Tibial nerve (tissue), 4 donors: Measurements from ENCODE around the gene CNN1. TPM values are rescaled to one million over a fixed set of nuclear protein-coding genes. Genes with fewer than 3 reads are reported as not detected.

Experiments used
- DNase-seq, 2 donors: peaks; one replicate each; pipeline ENCODE4 v3.0.0-alpha.2; 2019; ENCODE audit warnings: low spot score in 2 of 2
- H3K27ac ChIP-seq, 4 donors: fragments of 200-600 bp; sonication (generic) in 3 of 4; one replicate each; pipeline ENCODE4 v1.5.1; 2017 to 2019; ENCODE audit warnings: mild to moderate bottlenecking in 1 of 4
- H3K27me3 ChIP-seq, 2 donors: fragments of 200-600 bp; sonication (generic) in 1 of 2; one replicate each; pipeline versions ENCODE4 v1.5.1 to v1.6.0; 2017 to 2019
- H3K36me3 ChIP-seq, 3 donors: fragments of 200-600 bp; sonication (generic); one replicate each; pipeline ENCODE4 v1.5.1; 2018 to 2019
- H3K4me1 ChIP-seq, 4 donors: fragments of 200-600 bp; sonication (generic) in 3 of 4; one replicate each; pipeline ENCODE4 v1.5.1; 2017 to 2019
- H3K4me3 ChIP-seq, 4 donors: fragments of 200-600 bp; sonication (generic) in 3 of 4; one replicate each; pipeline ENCODE4 v1.5.1; 2017 to 2019; ENCODE audit warnings: mild to moderate bottlenecking in 1 of 4, moderate library complexity in 1 of 4
- H3K9me3 ChIP-seq, 4 donors: fragments of 200-600 bp; sonication (generic) in 3 of 4; one replicate each; pipeline ENCODE4 v1.5.1; 2017 to 2019
- EP300 ChIP-seq, 2 donors: sonication (generic); formaldehyde crosslinking; IDR thresholded peaks; one replicate each; pipeline ENCODE4 v1.6.1; 2017; ENCODE audit warnings: antibody characterized with exemption in 2 of 2, mild to moderate bottlenecking in 1 of 2
- POLR2A ChIP-seq, 2 donors: fragments of 450-650 bp; IDR thresholded peaks; one replicate each; pipeline ENCODE4 v1.6.1; 2017; ENCODE audit warnings: antibody characterized with exemption in 2 of 2, mild to moderate bottlenecking in 2 of 2, moderate library complexity in 2 of 2
- WGBS, 2 donors: methylation state at CpG; one replicate each; pipeline ENCODE4 v1.1.5; 2018; 5-methylcytosine and 5-hydroxymethylcytosine counted together
- total RNA-seq, 4 donors: library from RNA; depleted of rRNA; stranded (reverse); fragments of >200 nt; gene quantifications; one replicate each; pipeline ENCODE4 v1.1.0, GENCODE V29; 2016
- TF ChIP-seq, protein P1 (sequence below), 5 experiments: fragments of 200-600 bp in 3 of 5; fragments of 450-650 bp in 2 of 5; sonication (generic) in 3 of 5; IDR thresholded peaks; one replicate each; pipeline ENCODE4 v1.5.1; 2016 to 2019; ENCODE audit warnings: antibody characterized with exemption in 5 of 5, mild to moderate bottlenecking in 3 of 5, moderate library complexity in 2 of 5

CNN1 gene
- 10 to 100 TPM; 21.3 to 43.3 (median 27.3) TPM for total RNA-seq

DNA sequence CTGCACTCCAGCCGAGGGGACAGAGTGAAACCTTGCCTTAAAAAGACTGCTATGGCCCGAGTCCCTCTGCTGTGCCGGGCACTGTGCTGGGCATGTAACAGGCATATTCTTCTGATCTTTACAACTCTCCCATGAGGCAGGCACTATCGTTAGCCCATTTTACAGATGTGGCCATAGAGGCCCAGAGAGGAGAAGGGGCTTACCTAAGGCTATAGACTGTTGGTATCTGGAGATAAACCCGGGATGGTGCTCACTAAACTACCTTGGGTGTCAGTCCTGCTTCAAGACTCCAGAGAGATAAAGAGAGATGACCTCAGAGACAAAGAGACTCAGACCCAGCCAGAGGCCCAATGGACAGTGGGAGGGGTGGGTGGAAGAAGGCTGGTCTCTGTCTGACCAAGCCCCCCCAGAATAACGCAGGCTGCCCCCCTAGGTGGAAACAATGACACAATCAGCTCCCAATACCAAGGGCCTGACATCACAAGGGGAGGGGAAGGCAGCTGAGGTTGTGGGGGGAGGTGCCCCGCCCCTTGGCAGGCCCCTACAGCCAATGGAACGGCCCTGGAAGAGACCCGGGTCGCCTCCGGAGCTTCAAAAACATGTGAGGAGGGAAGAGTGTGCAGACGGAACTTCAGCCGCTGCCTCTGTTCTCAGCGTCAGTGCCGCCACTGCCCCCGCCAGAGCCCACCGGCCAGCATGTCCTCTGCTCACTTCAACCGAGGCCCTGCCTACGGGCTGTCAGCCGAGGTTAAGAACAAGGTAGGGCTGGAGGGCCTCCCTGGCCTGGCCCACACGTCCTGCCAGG, at the start of gene CNN1:
Gene CNN1, plus strand, starts transcription at position 620 of the 805 bp plus-strand sequence. Its CDS starts 77 bp downstream, at position 697.
- H3K4me3 ChIP-seq: peak within 1 kb of the TSS; percentile 14 to 43 (median 18)
- H3K36me3 ChIP-seq: no peaks in the 10 kb centered on the region
- TF ChIP-seq, protein P1, sequence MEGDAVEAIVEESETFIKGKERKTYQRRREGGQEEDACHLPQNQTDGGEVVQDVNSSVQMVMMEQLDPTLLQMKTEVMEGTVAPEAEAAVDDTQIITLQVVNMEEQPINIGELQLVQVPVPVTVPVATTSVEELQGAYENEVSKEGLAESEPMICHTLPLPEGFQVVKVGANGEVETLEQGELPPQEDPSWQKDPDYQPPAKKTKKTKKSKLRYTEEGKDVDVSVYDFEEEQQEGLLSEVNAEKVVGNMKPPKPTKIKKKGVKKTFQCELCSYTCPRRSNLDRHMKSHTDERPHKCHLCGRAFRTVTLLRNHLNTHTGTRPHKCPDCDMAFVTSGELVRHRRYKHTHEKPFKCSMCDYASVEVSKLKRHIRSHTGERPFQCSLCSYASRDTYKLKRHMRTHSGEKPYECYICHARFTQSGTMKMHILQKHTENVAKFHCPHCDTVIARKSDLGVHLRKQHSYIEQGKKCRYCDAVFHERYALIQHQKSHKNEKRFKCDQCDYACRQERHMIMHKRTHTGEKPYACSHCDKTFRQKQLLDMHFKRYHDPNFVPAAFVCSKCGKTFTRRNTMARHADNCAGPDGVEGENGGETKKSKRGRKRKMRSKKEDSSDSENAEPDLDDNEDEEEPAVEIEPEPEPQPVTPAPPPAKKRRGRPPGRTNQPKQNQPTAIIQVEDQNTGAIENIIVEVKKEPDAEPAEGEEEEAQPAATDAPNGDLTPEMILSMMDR (IDR thresholded peaks at IDR 0.05): no peak
- TF ChIP-seq POLR2A (IDR thresholded peaks at IDR 0.05) (peak in 1 of 2 donors; percentile 46), EP300 (IDR thresholded peaks at IDR 0.05) (peak in 1 of 2 donors; percentile 48)
- WGBS, 2 donors: 21% methylated on average over 21 of the region's 21 CpGs
- H3K4me1 ChIP-seq: peaks cover 0 to 35% (median 11%) of the 10 kb centered on the region in 4 donors
- peak within 1 kb of the TSS; percentile 53 to 86 (median 76) for H3K27ac ChIP-seq
- no peaks in the 10 kb centered on the region for H3K9me3 ChIP-seq
- peaks cover 0 to 22% of the 10 kb centered on the region in 2 donors for H3K27me3 ChIP-seq
- peak in 1 of 2 donors; percentile 13 for DNase-seq

DNA sequence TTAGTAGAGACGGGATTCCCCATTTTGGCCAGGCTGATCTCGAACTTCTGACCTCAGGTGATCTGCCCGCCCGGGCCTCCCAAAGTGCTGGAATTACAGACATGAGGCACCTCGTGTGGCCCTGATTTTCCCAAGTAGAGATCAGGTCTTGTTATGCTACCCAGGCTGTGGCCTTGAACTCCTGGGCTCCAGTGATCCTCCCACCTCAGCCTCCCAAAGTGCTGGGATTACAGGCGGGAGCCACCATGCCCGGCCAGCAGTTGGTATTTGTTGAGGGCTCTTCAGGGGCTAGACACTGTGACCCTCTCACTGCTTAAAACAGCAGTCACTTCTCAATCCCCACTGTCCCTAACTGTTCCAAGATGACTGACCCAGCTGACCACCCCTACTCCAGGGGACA, 49.3 kb upstream of the CNN1 start:
- H3K27ac ChIP-seq: no peak overlapping the region
- TF ChIP-seq POLR2A (IDR thresholded peaks at IDR 0.05): no peak
- TF ChIP-seq, protein P1 (IDR thresholded peaks at IDR 0.05): no peak
- 90 to 98% methylated on average over 7 of the region's 7 CpGs for WGBS, 2 donors
- no peaks in the 10 kb centered on the region for H3K9me3 ChIP-seq
- DNase-seq: no peak
- peaks cover 0 to 11% of the 10 kb centered on the region in 2 donors for H3K27me3 ChIP-seq
- H3K36me3 ChIP-seq: peaks cover 0 to 100% (median 0%) of the 10 kb centered on the region in 3 donors
- no peak overlapping the region for H3K4me3 ChIP-seq
- H3K4me1 ChIP-seq: no peaks in the 10 kb centered on the region

DNA sequence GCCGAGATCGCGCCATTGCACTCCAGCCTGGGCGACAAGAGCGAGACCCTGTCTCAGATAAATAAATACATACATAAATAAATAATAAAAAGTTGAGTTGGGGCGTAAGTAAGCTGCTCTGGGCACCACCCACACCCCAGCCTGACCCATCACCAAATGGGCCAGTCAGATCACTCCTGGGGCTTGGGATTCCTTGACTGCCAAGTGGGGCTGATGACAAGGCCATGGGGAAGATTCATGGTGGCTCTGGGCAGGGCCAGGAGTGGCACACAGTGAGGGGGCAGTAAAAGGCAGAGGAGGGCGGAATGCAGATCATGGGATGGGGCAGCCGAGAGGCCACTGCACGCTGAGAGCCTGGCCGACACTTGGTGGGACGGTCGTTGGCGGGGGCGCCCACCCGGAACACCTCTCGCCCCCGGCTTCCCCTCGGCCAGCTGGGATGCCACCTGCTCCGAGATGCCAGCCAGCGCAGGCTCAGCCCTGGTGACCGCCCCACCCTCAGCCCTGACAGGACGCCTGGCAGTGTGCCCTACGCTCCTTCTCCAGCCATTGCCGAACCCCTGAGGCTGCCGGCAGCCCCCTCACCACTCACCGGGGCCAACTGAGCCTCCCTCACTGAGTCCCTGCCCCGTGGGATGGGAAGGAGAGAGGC, 43.9 kb upstream of the CNN1 start:
- Histone ChIP-seq H3K27ac (no peak overlapping the region), H3K4me3 (no peak overlapping the region), H3K27me3 (no peaks in the 10 kb centered on the region), H3K36me3 (peaks cover 0 to 94% (median 0%) of the 10 kb centered on the region in 3 donors), H3K9me3 (no peaks in the 10 kb centered on the region), H3K4me1 (no peaks in the 10 kb centered on the region)
- no peak for DNase-seq
- 91 to 94% methylated on average over 13 to 27 of the region's 27 CpGs for WGBS, 2 donors
- TF ChIP-seq, protein P1 (IDR thresholded peaks at IDR 0.05): no peak
- TF ChIP-seq EP300 (IDR thresholded peaks at IDR 0.05): no peak

DNA sequence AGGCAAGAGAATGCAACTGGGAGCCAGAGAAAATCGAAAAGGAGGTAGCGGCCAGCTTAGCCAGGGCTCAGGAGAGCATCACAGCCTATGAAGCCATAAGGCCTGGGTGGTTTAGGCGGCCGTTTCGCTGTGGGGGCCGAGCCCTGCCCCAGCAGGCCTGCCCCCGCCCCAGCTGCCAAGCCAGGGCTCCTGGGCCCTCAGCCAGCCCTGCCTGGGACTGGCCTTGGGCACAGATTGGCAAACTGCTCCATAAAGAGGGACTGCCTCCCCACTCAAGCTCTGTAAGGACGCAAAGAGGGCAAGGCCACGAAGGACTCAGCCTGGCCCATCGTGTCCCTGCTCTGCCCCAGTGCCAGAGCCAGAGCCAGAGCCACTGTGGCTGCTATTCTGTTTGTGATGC, 43.2 kb upstream of the CNN1 start:
- no peak overlapping the region for H3K27ac ChIP-seq
- H3K36me3 ChIP-seq: peaks cover 0 to 91% (median 0%) of the 10 kb centered on the region in 3 donors
- no peaks in the 10 kb centered on the region for H3K27me3 ChIP-seq
- H3K9me3 ChIP-seq: no peaks in the 10 kb centered on the region
- DNase-seq: no peak
- TF ChIP-seq POLR2A (IDR thresholded peaks at IDR 0.05): no peak
- no peak for TF ChIP-seq EP300 (IDR thresholded peaks at IDR 0.05)
- TF ChIP-seq, protein P1 (IDR thresholded peaks at IDR 0.05): no peak
- H3K4me1 ChIP-seq: no peaks in the 10 kb centered on the region
- no peak overlapping the region for H3K4me3 ChIP-seq
- WGBS, 2 donors: 87 to 88% methylated on average over 9 to 10 of the region's 10 CpGs

DNA sequence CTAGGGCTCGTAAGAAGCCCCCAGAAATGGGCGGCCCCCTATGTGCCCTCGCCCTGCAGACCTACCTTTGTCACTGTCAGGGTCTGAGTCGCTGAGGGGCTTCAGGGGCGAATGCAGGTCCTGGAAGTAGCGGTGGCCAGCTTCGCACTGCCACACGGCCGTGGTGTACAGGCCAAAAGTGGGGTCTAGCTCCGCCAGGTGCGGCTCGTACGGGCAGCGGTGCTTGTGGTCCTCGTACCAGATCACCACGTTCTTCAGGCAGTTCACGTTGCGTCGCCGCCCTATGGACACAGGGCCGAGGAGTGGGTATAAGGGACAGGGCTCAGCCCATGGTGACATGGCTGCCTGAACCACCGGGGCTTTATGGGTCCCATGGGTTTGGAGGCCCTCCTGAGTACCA, 42.8 kb upstream of the CNN1 start:
- Histone ChIP-seq H3K27ac (no peak overlapping the region), H3K4me3 (no peak overlapping the region), H3K36me3 (peaks cover 0 to 91% (median 0%) of the 10 kb centered on the region in 3 donors), H3K4me1 (no peaks in the 10 kb centered on the region), H3K27me3 (no peaks in the 10 kb centered on the region), H3K9me3 (no peaks in the 10 kb centered on the region)
- 93 to 94% methylated on average over 20 to 22 of the region's 22 CpGs for WGBS, 2 donors
- TF ChIP-seq, protein P1 (IDR thresholded peaks at IDR 0.05): no peak
- TF ChIP-seq POLR2A (IDR thresholded peaks at IDR 0.05) (no peak), EP300 (IDR thresholded peaks at IDR 0.05) (no peak)
- no peak for DNase-seq
